NAMALWA (cell line): ENCODE results near the gene ATP5PO.
"Not testable (repeated sequence)": the region's sequence is repeated elsewhere in the genome, so short reads cannot be mapped to it uniquely, and the experiment has no call there.

Source experiments
- DNase-seq: peaks from one replicate; pipeline ENCODE4 v3.0.0-alpha.2; 2015; ENCODE audit warnings: low spot score

The ATP5PO gene

GRCh38 chr21:33866826-33867225 lies 48.8 kb downstream of the ATP5PO start:
- DNase-seq, result no peak

GRCh38 chr21:33865996-33866575 lies 49.5 kb downstream of the ATP5PO start:
- DNase-seq, result no peak

GRCh38 chr21:33865176-33865575 lies 50.4 kb downstream of the ATP5PO start:
- no peak for DNase-seq

GRCh38 chr21:33864150-33864549 lies 51.5 kb downstream of the ATP5PO start:
- no peak for DNase-seq

GRCh38 chr21:33863191-33863590 lies 52.4 kb downstream of the ATP5PO start:
- DNase-seq, result not testable (repeated sequence)

- no peak for DNase-seq
Measured at GRCh38 chr21:33861125-33861524, 54.5 kb downstream of the ATP5PO start.

GRCh38 chr21:33860332-33860879 lies 55.2 kb downstream of the ATP5PO start:
- DNase-seq, result no peak

- no peak for DNase-seq
Measured at GRCh38 chr21:33859373-33860102, 56.1 kb downstream of the ATP5PO start.

- no peak for DNase-seq
Measured at GRCh38 chr21:33858667-33859372, 56.8 kb downstream of the ATP5PO start.

GRCh38 chr21:33857846-33858666 lies 57.5 kb downstream of the ATP5PO start:
- DNase-seq, result no peak

GRCh38 chr21:33856893-33857527 lies 58.6 kb downstream of the ATP5PO start:
- no peak for DNase-seq

GRCh38 chr21:33855190-33855589 lies 60.4 kb downstream of the ATP5PO start:
- peak; percentile 36 for DNase-seq

- DNase-seq, result no peak
Measured at GRCh38 chr21:33854604-33855003, 61.0 kb downstream of the ATP5PO start.
